Measurements from ENCODE around the gene GPD1.

The GPD1 gene

DNA sequence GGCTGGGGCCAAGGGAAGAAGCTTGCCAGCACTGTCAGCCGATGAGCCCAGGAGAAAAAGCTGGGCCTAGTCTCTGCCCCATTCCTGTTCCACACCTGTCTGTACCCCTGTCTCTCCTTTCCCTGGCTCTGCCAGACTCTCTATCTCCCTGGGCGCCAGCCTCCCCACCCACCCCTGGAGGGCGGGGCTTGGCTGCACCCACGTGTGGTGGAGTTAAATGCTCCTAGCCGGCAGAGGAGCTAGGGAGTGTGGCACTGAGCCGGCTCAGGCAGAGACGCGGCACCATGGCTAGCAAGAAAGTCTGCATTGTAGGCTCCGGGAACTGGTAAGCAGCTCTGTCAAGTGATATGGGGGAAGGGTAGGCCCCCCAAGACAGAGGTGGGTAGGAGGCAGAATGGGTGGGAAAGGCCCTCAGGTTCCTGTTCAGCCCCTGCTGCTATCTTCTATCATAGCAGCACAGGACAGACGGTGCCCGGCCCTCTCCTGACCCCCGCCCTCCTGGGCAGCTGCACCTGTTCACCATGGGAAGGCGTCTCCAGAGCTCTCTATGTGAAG, at the start of gene GPD1:
Gene GPD1 (plus strand): TSS at position 242 of the 555 bp plus-strand sequence. CDS start 43 bp downstream, at position 285.
- FAIRE-seq: no peak

DNA sequence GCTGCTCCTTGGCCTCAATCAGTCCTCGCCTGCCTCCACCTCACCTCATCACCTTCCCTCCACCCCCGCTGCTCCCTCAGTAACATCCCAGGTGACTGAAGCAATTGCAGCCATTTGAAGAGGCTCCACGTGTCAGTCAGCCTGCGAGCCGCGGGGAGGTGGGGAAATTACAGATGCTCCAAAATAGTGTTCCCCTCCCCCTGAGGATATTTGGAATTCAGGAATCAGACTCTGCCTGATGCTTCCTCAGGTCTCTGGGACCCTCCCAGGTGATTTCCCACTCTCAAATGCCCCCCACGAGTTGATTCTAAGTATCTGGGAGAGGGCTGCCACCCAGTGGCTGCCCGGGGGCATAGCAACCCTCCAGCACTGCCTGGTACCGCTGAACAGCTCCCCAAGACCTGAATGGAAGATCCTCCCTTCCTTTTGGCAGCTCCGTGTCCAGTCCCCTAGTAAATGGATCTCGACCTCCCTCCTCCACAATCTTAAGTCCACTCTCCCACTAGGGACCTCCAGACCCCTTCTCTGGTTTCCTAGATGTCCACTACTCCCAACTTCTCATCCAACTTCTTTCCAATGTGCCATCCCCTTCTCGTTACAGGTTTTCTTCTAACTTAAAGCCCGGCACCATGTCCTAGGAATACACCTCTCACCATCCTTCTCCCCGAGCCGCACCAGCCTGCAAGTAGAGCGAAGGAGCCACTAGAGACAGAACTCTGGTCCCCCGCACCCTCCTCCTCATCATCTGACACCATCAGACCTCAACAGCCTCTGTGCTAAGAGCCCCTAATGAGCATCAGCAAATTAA, 47.8 kb upstream of the GPD1 start:
- no peak for FAIRE-seq

DNA sequence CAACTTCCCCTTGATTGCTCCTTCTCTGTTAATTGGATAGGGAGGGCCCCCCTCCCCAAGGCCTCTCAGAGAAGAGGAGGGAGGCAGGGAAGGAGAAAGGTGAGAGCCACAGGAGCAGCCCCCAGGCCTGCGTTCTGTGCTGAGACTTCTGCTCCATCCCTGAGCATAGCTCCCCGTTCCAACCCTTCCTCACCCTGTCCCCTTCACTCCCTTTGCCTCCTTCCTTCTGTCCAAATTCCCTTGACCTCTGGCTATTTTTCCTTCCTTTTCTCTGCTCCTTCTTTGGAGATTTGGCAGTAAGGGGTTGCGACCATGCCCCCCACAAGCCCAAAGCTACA, 47.2 kb upstream of the GPD1 start:
- no peak for FAIRE-seq

GRCh38 chr12:50057000-50057841, 46.6 kb upstream of the GPD1 start, which contains the start of gene ASIC1:
Gene ASIC1, plus strand, starts transcription at chr12:50057596. Its CDS starts 1,171 bp downstream, at chr12:50058767.
- no peak for FAIRE-seq

DNA sequence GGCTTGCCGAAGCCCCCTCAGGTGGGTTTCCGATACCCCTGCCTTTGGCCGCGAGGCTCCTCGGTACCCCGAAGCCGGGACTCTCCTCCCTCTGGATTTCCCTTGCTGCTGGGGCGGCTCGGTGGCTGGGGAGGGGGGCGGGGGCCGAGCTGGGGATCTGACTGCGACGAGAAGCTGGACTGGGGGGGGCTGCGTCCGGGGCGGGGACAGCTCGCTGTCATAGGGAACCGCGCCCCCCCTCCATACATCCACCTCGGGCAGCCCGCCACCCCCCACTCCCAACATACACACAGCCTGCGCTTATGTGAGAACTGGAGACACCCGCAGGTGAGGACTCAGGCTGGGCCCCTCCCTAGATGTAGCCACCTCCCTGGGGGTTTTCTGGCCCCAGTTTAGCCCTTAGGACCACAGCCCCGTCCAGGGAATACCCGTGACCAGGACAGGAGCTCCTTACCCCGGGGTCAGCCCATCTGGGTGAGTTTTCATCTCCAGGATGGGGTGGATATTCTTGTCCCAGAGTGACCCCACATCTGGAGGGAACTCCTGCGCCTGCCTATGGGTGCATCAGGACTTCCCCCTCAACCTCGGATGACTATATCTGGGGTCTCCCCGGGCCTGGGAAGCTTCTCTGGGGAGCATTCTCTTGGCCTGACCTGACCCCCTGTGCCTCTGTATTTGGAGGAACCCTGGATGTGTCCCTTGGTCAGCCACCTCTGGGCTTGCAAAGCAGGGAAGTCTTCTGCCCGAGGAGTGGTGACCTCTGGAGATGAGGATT, 45.7 kb upstream of the GPD1 start:
- no peak for FAIRE-seq

DNA sequence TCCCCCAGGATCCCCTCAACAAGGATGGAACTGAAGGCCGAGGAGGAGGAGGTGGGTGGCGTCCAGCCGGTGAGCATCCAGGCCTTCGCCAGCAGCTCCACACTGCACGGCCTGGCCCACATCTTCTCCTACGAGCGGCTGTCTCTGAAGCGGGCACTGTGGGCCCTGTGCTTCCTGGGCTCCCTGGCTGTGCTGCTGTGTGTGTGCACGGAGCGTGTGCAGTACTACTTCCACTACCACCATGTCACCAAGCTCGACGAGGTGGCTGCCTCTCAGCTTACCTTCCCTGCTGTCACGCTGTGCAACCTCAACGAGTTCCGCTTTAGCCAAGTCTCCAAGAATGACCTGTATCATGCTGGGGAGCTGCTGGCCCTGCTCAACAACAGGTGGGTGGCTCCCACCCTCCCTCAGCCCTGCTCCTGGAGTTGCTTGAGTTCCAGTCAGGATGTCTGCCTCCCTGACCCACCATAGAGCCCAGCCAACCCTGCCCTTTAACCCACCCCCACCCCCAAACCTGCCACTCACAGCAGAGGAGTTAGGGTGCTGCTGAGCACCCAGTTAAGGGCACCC, 45.0 kb upstream of the GPD1 start:
- no peak for FAIRE-seq

DNA sequence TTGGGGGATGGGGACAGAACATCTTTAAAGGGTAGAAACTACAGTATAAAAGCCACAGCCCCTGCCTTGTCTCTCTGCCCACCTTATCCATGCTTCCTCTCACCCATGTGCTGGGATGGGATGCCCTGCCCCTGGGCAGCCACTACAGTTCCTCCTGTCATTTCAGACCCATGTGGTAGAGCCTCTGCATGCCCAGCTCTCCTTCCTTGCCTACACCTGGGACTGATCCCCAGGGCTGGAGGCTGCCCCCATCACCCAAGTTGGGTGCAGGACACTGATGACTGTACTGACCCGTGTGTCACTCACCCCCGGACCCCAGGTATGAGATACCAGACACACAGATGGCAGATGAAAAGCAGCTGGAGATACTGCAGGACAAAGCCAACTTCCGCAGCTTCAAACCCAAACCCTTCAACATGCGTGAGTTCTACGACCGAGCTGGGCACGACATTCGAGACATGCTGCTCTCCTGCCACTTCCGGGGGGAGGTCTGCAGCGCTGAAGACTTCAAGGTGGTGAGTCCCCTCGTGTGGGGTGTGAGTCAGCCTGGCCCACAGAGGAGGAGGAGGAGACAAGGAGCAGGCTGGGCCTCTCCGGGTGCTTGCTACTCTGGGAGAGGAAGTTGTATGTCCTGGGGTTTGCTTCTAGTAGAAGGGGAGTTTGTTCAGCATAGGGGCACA, 44.2 kb upstream of the GPD1 start:
- no peak for FAIRE-seq

DNA sequence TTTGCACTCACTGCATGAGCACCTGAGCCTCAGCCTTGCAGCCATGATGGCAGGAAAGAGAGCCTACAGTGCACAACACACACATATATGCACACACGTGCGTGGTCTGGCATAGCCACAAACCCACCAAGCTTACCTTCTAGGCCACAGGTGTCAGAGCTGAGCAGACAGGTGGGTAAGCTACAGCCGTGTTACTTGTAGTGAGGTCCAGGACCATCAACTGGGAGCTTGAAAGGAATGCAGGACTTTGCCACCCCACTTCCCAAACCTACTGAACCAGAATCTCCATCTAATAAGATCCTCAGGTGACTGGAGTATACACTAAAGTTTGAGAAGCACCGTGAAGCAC, 43.7 kb upstream of the GPD1 start:
- FAIRE-seq: no peak

GRCh38 chr12:50061171-50061570, 42.6 kb upstream of the GPD1 start:
- FAIRE-seq: no peak

GRCh38 chr12:50061946-50062686, 41.7 kb upstream of the GPD1 start:
- FAIRE-seq: no peak

DNA sequence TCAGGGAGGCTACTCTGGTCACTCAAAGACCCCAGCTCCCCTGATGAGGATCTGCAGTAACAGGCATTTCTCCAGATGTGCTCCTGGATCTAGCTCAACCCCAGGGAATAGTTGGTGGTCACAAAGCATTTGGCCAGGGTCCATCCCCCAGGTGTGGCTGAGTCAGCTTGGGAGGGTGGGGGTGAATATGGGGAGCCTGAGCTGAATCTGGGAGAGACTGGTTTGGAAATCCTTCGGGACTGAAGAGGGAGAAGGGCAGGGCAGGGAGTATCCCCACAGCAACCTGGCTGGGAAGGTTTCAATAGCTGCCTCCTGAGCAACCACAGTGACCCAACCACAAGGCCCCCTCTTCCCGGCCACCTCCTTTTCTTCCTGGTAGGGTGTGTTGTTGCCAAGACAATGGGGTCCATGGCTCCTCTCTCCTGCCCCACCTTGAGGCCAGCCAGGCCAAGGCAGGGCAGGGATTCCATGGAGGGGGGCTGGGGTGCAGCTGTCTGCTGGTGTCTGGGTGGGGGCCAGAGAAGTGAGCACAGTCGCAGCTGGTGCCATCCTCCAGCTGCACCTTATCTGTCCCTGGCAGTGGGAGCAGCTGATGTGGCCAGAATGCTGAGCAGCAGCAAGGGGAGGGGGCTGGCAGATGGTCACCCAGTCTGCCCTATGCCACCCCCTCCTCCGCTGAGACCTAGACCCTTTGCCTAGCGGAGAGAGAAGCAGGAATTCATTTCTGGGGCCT, 40.9 kb upstream of the GPD1 start:
- no peak for FAIRE-seq

- FAIRE-seq: no peak
Measured at GRCh38 chr12:50065726-50066310, 38.0 kb upstream of the GPD1 start.

DNA sequence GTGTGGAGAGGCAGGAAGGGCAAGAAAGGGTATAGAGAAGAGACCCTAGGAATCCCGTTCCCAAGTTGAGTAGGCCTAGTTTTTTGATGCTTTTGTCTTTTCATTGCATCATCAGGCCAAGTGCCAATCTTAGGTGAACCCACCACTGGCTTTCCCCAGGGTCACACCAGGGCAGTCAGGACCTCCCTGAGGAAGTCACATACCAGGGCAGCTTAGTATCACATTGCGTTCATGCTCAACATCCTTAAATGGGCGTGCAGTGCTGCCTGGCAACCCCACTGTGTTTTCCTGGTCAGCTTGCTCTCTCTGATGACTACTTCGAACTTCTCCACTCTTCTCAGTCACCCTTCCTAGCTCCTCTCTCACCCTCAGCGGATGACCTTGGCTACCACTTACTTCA, 37.4 kb upstream of the GPD1 start:
- no peak for FAIRE-seq

GRCh38 chr12:50069069-50069468, 34.7 kb upstream of the GPD1 start:
- no peak for FAIRE-seq

GRCh38 chr12:50069539-50069938, 34.3 kb upstream of the GPD1 start:
- FAIRE-seq: no peak

GRCh38 chr12:50070314-50071060, 33.3 kb upstream of the GPD1 start:
- FAIRE-seq: no peak

DNA sequence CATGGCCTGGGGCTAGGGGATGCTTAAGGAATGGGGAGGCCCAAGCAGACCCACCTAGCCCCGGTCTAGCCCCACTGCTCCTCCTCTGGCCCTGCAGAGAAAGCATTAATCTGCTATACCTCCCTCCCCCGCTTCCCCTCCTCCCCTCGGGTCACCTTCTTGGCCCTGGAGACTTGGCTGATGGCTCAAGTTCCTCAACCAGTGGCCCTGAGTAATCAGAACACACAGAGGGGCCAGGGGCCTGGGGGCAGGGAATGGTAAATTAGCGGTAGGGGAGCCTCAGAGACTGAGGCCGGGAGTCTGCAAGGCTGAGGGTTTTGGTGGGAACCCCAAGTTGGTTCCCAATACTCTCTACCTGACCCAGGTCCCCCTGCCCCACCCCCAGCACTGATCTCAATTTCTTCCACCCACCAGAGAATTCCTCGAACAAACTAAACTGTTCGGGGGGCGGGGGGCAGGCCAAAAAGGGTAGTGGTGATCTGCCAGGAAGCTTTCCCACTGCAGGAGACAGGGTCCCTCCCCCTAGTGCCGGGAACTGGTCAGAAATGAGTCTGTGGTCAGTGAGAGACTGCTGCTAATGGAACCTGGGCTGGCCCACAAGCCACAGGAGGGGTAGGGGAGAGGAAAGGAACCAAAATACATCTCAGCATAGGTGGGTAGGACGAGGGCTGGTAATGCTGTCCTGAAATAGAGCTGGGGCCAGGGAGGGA, 31.5 kb upstream of the GPD1 start:
- no peak for FAIRE-seq

DNA sequence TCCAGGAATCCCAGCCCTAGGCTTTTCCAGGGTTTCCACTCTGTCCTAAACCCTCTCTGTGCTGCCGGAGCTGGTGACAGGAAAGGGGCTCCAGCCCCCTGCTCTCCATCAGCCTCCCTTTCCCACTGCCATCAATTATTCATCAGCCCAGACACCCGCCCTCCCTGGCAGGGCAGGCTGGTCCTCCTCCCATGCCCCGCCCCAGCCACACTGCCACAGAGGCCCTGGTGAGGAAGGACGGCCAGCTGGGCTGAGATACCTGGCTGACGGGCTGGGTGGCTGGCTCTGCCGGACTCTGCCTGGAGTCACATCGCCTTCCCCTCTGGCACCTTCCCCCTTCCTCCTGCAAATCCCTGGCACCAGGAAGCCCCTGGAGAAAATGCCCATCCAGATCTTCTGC, 30.6 kb upstream of the GPD1 start:
- FAIRE-seq: no peak

DNA sequence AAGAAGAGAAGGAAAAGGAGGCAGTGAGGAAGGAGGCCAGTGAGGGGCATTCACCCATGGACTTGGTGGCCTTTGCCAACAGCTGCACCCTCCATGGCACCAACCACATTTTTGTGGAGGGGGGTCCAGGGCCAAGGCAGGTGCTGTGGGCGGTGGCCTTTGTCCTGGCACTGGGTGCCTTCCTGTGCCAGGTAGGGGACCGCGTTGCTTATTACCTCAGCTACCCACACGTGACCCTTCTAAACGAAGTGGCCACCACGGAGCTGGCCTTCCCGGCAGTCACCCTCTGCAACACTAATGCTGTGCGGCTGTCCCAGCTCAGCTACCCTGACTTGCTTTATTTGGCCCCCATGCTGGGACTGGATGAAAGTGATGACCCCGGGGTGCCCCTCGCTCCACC, 30.1 kb upstream of the GPD1 start:
- FAIRE-seq: no peak

Data from TTC549 (cell line).